SH-SY5Y (cell line): ENCODE measurements around the gene DUSP28.

ENCODE experiments used
- GATA2 ChIP-seq: IDR thresholded peaks from 2 replicates; pipeline ENCODE4 v1.6.1; 2011; ENCODE audit warnings: mild to moderate bottlenecking, low read depth, low read length
- GATA3 ChIP-seq: IDR thresholded peaks from 2 replicates; pipeline ENCODE4 v1.6.1; 2011; ENCODE audit warnings: low read depth, mild to moderate bottlenecking, low read length, moderate library complexity

DNA sequence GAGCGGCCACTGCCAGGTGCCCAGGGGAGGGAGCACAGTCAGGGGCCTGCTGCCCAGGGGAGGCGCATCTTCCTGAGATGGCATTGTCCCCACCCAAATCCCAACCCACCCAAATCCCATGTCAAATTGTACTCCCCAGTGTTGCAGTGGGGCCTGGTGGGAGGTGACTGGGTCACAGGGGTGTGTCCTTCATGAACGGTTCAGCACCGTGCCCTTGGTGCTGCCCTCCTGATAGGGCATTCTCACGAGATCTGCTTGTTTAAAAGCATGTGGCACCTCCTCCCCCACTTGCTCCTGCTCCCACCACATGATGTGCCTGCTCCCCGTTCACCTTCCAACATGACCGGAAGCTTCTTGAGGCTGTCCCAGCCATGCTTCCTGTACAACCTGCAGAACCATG lies 30.0 kb upstream of the DUSP28 start:
- no peak for TF ChIP-seq GATA3
- TF ChIP-seq GATA2, result no peak
